DMS79 (cell line): ENCODE data around the gene SPATC1L.
"Not testable (repeated sequence)": the region's sequence is repeated elsewhere in the genome, so short reads cannot be mapped to it uniquely, and the experiment has no call there.

Source experiments
- DNase-seq: peaks from one replicate; lab custom pipeline; 2025; lab: John Stamatoyannopoulos, UW

The SPATC1L gene

DNA sequence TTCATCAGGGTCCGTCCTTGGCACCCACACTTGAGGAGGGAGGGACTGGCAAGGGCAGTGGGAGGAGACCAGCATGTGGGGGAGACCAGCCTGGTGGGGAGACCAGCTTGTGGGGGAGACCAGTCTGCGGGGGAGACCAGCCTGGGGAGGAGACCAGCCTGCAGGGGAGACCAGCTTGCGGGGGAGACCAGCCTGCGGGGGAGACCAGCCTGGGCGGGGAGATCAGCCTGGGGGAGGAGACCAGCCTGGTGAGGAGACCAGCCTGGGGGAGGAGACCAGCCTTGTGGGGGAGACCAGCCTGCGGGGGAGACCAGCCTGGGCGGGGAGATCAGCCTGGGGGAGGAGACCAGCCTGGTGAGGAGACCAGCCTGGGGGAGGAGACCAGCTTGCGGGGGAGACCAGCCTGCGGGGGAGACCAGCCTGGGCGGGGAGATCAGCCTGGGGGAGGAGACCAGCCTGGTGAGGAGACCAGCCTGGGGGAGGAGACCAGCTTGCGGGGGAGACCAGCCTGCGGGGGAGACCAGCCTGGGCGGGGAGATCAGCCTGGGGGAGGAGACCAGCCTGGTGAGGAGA, 836 bp downstream of the SPATC1L start:
- not testable (repeated sequence) for DNase-seq

DNA sequence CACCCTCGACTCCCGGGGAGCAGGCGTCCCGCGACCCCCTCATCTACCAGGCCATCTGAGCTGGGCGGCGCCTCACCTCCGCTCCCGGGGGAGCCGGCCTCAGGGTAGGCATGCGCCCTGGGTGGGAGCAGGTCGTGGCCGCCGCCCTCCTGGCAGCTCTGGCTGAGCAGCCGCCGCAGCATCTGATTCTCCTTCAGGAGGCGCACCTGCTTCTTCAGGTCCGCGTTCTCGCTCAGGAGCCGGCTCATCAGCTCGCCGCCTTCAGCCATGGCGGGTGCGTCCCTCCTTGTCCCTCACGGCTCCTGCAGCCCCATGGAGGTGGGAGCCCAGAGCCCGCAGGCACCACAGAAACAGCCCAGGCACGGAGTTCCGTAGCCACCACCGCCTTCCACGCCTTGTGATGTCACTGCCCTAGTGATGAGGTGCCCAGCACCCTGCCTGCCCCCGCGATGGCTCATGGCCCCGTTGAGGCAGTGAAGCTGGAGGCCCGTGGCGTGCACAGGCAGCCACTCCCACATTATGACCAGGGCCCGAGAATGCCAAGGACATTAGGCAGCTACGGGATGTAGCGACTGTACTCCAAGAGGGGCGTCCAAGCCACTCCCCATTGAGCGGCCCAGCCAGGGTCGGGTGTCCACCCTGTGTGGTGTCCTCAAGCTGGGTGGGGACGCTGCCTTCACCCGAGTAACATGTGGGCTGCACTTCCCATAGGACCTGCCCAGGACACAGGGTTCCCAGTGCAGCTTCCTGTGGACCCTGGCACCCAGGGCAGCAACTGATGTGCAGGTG, 1.5 kb downstream of the SPATC1L start:
- DNase-seq, result no peak

DNA sequence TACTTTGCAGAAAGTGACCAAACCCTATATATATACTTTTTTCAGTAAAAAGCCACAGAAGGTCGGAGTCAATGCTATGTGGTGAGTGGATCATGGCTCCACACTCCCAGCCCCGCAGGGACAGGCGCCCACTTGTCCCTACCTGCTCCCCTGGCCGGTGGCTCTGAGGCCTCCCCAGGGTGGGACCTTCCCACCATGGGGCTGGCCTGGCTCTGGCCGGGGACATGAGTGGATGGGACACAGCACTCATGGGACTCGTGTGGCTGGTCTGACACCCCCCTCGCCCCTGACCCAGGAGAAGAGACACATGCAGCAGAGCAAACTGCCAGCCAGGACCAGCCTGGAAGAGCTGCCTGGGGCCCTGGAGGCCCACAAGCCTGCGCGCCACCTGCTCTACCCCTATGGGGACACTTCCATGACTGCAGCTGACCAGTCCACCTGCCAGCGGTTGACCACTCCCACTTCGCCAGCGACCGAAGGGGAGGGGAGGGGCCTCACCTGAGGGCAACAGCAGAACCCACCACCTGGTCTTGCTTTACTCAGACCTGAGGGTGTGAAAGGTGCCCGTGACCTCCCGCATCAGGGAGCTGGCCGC, 2.2 kb downstream of the SPATC1L start:
- DNase-seq, result no peak

DNA sequence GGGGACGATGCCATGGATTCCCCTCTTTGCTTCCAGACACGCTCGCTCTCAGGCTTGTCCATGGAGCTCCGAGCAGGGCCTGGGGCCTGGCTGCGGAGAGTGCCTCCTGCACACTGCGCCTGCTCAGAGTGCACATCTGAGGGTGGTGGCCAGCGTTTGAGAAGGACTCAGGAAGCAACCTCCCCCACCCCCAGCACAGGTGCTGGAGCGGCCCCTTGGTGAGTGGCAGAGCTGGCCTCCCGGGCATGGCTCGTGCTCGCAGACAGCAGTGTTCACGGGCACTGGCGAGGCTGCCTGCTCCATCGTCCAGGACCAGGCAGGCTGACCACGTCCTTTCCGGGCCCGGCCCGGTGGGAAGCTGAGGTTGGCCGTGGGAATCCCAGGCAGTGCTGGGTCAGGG, 2.8 kb downstream of the SPATC1L start:
- no peak for DNase-seq

DNA sequence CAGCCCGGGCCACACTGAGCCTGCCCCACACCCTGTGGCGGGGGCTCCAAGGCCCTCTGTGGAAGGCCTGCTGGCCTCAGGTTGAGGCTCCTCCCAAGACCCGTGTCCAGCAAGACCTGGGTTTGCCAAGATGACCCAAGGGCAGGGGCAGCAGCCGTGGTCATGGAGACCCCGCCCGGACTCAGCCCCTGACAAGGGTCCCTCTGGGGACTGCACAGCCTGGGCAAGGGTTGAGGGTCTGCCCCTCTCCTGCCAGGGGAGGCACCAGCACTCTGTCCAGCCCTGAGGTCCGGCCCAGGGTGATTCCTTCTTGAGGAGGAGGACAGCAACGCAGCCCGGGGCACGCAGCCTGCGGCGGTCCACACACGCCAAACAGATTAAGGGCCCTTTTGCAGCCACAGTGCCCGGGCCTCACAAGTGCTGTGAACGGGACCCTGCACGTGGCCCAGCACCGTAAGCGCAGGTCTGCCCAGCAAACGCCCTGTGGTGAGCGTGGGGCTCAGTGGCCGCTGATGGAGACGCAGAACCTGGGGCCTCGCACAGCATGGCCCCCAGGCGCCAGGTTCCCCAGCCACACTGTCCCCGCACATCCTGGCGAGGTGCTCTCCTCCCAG, 3.4 kb downstream of the SPATC1L start:
- DNase-seq, result no peak

DNA sequence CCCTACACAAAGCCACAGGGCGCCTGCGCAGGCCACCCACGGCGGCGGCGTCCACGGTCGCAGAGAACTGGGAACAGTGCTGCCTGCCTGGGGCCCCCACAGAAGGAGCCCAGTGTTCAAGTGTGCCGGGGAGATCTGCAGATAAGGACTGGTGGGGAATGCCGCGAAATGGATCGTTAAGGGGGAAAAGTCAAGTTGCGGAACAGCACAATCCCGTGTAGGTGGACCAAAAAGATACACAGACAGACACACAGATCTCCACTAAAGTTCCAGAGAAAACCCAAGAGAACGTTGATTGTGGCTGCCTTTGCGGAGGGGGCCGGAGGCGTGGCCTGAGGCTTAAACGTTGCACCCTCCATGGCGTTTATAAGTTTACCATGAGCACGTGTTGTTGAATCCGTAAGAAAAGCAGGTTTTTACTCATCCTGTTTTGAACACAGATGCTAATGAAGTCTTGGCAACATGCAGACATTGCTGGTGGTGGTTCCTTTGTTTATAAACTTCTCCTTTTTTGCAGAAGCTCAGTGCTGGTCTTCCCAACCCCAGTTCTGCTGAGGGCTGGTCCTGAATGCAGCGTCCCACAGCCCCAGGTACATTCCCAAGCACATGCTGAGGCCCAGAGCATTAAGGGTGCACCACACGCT, 4.1 kb downstream of the SPATC1L start:
- no peak for DNase-seq

DNA sequence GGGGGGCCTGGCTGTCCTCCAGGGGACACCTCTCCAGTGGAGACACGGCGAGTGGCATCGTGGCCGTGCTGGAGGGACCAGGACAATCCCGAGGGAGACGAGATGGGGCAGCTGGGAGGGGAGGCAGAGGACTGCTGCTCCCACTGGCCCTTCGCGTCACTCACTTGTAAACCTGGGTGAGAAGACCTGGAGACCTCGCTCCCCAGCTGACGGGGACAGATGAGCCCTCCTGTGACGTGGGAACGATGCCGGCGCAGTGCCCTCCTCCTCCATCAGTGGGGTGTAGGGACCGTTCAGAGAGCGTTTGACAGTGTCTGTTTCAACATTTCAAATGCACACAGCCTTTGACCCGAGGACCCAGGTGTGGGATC, 4.6 kb downstream of the SPATC1L start:
- no peak for DNase-seq

DNA sequence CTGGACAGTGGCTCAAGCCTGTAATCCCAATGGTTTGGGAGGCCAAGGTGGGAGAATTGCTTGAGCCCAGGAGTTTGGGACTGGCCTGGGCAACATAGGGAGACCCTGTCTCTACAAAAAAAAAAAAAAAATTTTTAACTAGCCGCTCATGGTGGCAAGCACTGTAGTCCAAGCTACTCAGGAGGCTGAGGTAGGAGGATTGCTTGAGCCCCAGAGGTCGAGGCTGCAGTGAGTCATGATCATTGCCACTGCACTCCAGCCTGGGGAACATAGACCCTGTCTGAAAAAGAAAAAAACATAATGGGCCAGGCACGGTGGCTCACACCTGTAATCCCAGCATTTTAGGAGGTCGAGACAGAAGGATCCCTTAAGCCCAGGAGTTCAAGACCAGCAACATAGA, 5.3 kb downstream of the SPATC1L start:
- no peak for DNase-seq

DNA sequence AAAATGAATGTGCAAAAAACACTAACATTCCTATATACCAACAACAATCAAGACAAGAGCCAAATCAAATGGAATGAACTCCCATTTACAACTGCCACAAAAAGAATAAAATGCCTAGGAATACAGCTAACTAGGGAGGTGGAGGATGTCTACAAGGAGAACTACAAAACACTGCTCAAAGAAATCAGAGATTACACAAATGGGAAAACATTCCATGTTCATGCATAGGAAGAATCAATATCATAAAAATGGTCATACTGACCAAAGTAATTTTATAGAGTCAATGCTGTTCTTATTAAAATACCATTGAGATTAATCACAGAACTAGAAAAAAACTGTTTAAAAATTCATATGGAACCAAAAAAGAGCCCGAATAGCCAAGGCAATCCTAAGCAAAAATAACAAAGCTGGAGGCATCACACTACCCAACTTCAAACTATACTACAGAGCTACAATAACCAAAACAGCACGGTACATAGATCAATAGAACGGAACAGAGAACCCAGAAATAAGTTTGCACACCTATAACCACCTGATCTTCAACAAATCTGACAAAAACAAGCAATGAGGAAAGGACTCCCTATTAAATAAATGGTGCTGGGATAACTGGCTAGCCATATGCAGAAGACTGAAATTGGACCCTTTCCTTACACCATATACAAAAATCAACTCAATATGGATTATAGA, 7.7 kb downstream of the SPATC1L start:
- DNase-seq, result not testable (repeated sequence)

DNA sequence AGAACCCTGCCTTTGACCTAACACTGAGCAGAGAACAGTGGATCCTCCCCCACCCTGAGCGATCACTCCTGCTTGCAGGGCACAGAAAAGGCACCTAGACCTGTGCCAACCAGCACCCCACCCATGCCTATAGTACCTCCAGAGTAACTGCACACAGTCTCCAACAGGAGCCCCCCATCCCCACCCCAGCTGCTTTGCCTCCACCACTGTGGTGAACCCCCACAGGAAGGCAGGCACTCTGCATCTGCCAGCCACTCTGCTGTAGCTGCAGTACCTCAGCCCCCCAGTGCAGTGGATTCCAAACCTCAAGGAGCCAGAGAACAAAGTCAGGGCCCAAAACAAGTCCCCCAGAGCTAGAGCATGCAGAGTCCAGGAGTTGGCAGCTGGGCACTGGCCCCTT, 10.7 kb downstream of the SPATC1L start:
- no peak for DNase-seq

DNA sequence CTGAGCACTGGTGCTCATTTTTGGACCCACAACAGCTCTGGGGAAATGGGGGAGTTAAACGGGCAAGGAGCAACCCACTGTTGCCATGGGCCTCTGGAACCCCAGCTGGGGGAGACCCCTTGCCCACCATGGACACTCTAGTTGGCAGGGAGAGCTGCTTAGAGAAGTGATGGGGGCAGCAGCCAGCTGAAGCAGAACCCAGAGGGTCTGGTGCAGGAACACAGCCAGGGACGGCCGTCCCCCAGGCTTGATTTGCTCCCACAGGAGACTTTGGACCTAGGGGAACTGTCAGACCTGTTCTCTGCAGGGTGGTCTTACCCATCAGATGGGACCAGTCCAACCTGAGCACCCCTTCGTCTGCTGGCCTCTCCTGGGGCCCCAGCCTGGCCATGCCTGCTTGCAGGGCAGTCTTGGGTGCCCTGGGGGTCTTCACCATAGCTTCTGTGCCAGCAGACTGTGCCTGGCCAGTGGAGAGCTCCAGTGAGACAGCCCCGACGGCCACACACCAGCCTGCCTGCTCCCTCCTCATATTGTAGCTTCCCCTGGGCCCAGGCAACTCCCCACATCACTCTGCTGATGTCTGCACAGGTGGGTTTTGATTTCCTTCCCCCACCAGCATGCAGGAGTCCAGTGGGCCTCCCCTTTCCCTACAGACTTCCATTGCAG, 11.3 kb downstream of the SPATC1L start:
- no peak for DNase-seq

DNA sequence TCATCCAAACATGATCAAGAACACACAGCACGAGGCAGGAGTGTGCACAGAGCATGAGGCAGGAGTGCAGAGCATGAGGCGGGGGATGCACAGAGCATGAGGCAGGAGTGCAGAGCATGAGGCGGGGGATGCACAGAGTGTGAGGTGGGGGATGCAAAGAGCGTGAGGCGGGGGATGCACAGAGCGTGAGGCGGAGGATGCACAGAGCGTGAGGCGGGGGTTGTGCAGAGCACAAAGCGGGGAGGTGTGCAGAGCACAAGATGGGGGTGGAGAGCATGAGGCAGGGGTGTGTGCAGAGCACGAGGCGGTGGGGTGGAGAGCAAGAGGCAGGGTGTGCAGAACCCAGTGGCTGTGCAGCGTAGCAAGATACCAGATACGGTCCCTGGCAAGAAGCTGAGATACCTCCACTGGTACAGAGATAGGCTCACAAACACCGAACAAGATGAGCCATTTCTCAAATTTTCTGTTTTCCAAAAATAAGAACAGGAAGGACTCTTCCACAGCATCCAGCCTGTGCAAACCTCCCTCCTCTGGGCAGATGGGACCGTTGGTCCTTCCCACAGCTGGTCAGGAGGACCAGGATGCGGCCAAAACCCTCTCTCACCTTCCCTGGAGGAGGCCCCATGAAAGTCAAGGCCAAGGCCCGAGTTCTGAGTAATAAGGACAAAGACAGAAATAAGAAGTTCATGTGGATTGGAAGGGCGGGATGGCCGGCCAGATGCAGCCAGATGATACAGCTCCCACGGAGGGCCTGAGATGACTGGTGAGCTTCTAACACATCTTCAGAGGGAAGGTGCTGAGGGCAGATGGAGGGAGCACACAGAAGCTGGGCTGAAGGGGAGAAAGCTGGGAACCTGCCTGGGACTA, 12.0 kb downstream of the SPATC1L start:
- DNase-seq, result no peak

DNA sequence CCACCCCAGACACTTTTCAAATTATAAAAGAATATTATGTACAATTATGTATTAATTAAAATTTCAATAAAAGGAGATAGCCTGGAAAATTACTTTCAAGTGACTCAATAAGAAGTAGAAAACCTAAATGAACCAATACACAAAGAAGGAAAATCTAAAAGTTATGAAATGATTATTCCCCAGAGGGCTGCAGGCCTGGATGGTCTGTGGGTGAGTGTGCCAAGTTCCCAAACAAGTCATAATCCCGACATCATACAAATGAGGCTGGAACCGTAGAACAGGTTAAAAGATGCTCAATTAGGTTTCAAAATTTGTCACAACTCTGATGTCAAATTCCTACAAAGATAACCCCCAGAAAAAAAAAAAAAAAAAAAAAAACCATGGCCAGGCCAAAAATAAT, 12.7 kb downstream of the SPATC1L start:
- no peak for DNase-seq

DNA sequence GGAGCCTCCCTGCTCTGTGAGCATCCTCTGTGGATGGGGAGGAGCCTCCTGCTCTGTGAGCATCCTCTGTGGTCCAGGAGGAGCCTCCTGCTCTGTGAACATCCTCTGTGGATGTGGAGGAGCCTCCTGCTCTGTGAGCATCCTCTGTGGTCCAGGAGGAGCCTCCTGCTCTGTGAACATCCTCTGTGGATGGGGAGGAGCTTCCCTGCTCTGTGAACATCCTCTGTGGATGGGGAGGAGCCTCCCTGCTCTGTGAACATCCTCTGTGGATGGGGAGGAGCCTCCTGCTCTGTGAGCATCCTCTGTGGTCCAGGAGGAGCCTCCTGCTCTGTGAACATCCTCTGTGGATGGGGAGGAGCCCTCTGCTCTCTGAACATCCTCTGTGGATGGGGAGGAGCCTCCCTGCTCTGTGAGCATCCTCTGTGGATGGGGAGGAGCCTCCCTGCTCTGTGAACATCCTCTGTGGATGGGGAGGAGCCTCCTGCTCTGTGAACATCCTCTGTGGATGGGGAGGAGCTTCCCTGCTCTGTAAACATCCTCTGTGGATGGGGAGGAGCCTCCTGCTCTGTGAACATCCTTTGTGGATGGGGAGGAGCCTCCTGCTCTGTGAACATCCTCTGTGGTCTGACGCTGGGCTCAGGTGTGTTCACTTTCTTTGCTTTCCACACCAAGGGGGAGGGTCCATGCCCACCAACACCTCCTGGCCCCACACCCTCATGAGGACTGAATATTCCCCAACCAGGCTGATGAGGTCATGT, 13.6 kb downstream of the SPATC1L start:
- DNase-seq, result not testable (repeated sequence)

DNA sequence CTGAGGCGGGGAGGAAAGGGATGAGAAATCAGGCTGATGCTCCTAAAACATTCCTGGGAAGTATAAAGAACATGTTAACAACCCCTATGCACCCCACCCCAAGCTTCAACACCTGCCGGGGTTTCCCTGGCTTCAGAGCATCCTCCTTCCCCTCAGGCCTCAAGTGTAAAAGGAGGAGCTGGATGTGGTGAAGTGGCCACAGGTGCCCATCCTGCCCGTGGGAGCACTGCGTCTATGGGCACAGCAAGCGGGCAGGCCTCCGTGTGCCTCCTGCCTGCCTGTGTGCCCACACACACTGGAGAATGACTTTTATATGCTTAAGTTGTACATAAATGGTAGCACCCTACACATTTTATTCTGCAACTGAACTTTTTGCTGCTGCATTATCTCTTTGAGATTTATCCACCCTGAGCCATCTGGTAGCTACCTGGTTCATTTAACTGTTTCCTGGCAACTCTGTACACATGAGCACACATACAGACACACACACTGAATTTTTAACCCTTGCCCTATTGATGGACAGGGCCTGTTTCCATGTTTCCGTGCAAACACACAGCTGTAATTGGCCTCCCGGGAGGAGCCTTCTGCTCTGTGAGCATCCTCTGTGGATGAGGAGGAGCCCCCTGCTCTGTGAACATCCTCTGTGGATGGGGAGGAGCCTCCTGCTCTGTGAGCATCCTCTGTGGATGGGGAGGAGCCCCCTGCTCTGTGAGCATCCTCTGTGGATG, 15.4 kb downstream of the SPATC1L start:
- no peak for DNase-seq

DNA sequence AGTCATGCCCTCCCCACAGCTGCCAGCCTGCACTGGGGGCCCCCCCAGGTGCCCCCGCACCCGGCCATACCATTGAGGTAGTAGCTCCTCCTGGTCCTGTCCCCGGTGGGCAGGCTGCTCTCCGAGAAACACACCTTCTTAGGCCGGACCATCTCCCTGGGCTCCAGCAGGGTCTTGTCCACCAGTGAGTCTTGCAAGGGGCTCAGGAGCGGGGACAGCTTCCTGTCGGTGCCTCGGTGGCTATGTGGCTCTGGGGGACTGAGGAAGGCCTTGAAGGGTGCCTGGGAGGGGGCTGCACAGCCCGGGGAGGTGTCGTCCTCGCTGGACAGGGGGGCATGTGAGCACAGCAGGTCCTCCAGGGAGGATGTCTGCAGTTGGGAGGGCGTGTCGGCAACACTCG, 16.0 kb downstream of the SPATC1L start:
- no peak for DNase-seq

DNA sequence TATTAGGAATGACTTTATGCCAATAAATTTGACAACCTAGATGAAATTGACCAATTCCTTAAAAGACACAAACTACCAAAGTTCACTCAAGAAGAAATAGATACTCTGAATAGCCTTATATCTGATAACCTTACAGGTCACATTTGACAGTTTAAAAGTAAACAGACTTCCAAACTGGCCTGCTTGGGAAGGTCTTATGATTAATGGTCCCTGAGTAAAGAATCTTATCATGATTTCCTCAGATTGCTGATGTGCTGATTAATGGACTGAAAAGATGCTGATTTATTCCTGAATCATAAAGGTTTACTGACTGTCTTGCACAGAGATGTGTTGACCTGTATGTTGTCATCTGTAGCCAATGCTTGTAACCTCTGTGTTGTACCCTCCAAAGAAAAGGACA, 19.2 kb downstream of the SPATC1L start:
- DNase-seq, result no peak

DNA sequence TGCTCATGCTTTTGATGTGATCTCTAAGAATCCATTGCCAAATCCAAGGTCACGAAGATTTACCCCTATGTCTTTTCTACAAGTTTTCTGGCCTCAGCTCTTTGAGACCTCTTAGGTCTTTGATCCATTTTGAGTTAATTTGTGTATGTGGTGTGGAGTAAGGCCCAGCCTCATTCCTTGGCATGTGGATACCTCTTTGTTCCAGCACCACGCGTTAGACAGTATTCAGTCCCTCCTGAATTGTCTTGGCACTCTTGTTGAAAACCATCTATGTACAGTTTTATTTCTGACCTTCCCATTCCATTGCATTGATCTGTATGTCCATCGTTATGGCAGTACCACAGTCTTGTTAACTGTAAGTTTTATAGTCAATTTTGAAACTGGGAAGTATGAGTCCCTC, 20.9 kb downstream of the SPATC1L start:
- no peak for DNase-seq
